Measurements from ENCODE around the gene PCDHGC3.

Gene PCDHGC3

GRCh38 chr5:141508440-141508797, 32.7 kb downstream of the PCDHGC3 start:
- no peak for DNase-seq (ENCODE audit: low read depth)

- no peak for DNase-seq (ENCODE audit: low read depth)
Measured at GRCh38 chr5:141508798-141509611, 33.2 kb downstream of the PCDHGC3 start.

GRCh38 chr5:141510160-141510559, 34.4 kb downstream of the PCDHGC3 start:
- DNase-seq (ENCODE audit: low read depth) = no peak

GRCh38 chr5:141510850-141511601, 35.3 kb downstream of the PCDHGC3 start:
- DNase-seq (ENCODE audit: low read depth) = no peak

- no peak for DNase-seq (ENCODE audit: low read depth)
Measured at GRCh38 chr5:141511771-141512325, 36.1 kb downstream of the PCDHGC3 start.

GRCh38 chr5:141512390-141512910, 36.7 kb downstream of the PCDHGC3 start:
- peak; percentile 70 for DNase-seq (ENCODE audit: low read depth)

GRCh38 chr5:141512911-141513626, 37.3 kb downstream of the PCDHGC3 start:
- no peak for DNase-seq (ENCODE audit: low read depth)

- peak; percentile 54 for DNase-seq (ENCODE audit: low read depth)
Measured at GRCh38 chr5:141513627-141514329, 38.0 kb downstream of the PCDHGC3 start.

- DNase-seq (ENCODE audit: low read depth) = no peak
Measured at GRCh38 chr5:141514330-141515133, 38.8 kb downstream of the PCDHGC3 start.

GRCh38 chr5:141515141-141515540, 39.4 kb downstream of the PCDHGC3 start:
- DNase-seq (ENCODE audit: low read depth) = no peak

GRCh38 chr5:141515946-141516671, 40.3 kb downstream of the PCDHGC3 start:
- no peak for DNase-seq (ENCODE audit: low read depth)

- no peak for DNase-seq (ENCODE audit: low read depth)
Measured at GRCh38 chr5:141516672-141517025, 40.9 kb downstream of the PCDHGC3 start.

GRCh38 chr5:141517312-141517711, 41.5 kb downstream of the PCDHGC3 start:
- no peak for DNase-seq (ENCODE audit: low read depth)

- DNase-seq (ENCODE audit: low read depth) = no peak
Measured at GRCh38 chr5:141517880-141518617, 42.3 kb downstream of the PCDHGC3 start.

GRCh38 chr5:141518618-141519015, 42.9 kb downstream of the PCDHGC3 start:
- DNase-seq (ENCODE audit: low read depth) = no peak

- DNase-seq (ENCODE audit: low read depth) = no peak
Measured at GRCh38 chr5:141519605-141520565, 44.1 kb downstream of the PCDHGC3 start.

- no peak for DNase-seq (ENCODE audit: low read depth)
Measured at GRCh38 chr5:141521244-141521781, 45.5 kb downstream of the PCDHGC3 start.

- no peak for DNase-seq (ENCODE audit: low read depth)
Measured at GRCh38 chr5:141522301-141522700, 46.5 kb downstream of the PCDHGC3 start.

Data from stimulated activated CD8-positive, alpha-beta memory T cell treated with anti-CD3 and anti-CD28 coated beads, Interleukin-4, amount 100 ng/mL, for 24 hours (primary cell).